Parathyroid adenoma (tissue), 2 donors: ENCODE measurements around the gene IFT43.

Experiments used
- H2AFZ ChIP-seq: fragments of 300-600 bp; sonication (generic); one replicate; pipeline ENCODE4 v1.7.0; 2017; ENCODE audit warnings: antibody characterized with exemption, mild to moderate bottlenecking
- H3K27ac ChIP-seq: fragments of 300-600 bp; sonication (generic); one replicate; pipeline ENCODE4 v1.7.0; 2017
- H3K27me3 ChIP-seq: fragments of 300-600 bp; sonication (generic); one replicate; pipeline ENCODE4 v1.7.0; 2017; ENCODE audit warnings: low read length; ENCODE audit not compliant: control insufficient read depth, insufficient read depth
- H3K36me3 ChIP-seq: fragments of 300-600 bp; sonication (generic); one replicate; pipeline ENCODE4 v1.7.0; 2017; ENCODE audit warnings: low read length; ENCODE audit not compliant: control insufficient read depth, insufficient read depth
- H3K4me1 ChIP-seq: fragments of 300-600 bp; sonication (generic); one replicate; pipeline ENCODE4 v1.7.0; 2017; ENCODE audit warnings: control low read depth
- H3K4me2 ChIP-seq: fragments of 300-600 bp; sonication (generic); one replicate; pipeline ENCODE4 v1.7.0; 2017; ENCODE audit warnings: low read length
- H3K4me3 ChIP-seq: fragments of 300-600 bp; sonication (generic); one replicate; pipeline ENCODE4 v1.7.0; 2017; ENCODE audit warnings: low read depth, low read length
- H3K79me2 ChIP-seq: fragments of 300-600 bp; sonication (generic); one replicate; pipeline ENCODE4 v1.7.0; 2017; ENCODE audit warnings: control low read depth
- H3K9ac ChIP-seq: fragments of 300-600 bp; sonication (generic); one replicate; pipeline ENCODE4 v1.7.0; 2017; ENCODE audit warnings: mild to moderate bottlenecking
- H3K9me3 ChIP-seq: fragments of 300-600 bp; sonication (generic); one replicate; pipeline ENCODE4 v1.7.0; 2017; ENCODE audit warnings: low read length; ENCODE audit not compliant: control insufficient read depth
- CTCF ChIP-seq: fragments of 300-600 bp; sonication (generic); IDR thresholded peaks from one replicate; pipeline ENCODE4 v1.7.0; 2017; ENCODE audit warnings: antibody characterized with exemption, mild to moderate bottlenecking
- donor health status: primary hyperparathyroidism.

IFT43 gene

GRCh38 chr14:76090616-76091391 is 105.2 kb downstream of the IFT43 start:
- H2AFZ ChIP-seq: no peak overlapping the region
- H3K36me3 ChIP-seq: no peaks in the 10 kb centered on the region
- H3K4me3 ChIP-seq: no peak overlapping the region
- H3K27me3 ChIP-seq: no peaks in the 10 kb centered on the region
- H3K79me2 ChIP-seq: no peaks in the 10 kb centered on the region
- H3K9ac ChIP-seq: no peak overlapping the region
- TF ChIP-seq CTCF: no peak
- H3K4me2 ChIP-seq: no peak overlapping the region
- no peak overlapping the region for H3K27ac ChIP-seq
- H3K4me1 ChIP-seq: no peaks in the 10 kb centered on the region
- no peaks in the 10 kb centered on the region for H3K9me3 ChIP-seq

- no peak for TF ChIP-seq CTCF
These were observed 107.5 kb downstream of the IFT43 start for GRCh38 chr14:76093077-76093476.

GRCh38 chr14:76096257-76096656 is 110.7 kb downstream of the IFT43 start:
- Histone ChIP-seq H3K9ac (no peak overlapping the region), H3K4me1 (no peaks in the 10 kb centered on the region)
- TF ChIP-seq CTCF: no peak

More at GRCh38 chr14:76093077-76093476, 107.5 kb downstream of the IFT43 start:
- H3K27ac ChIP-seq: no peak overlapping the region
- no peaks in the 10 kb centered on the region for H3K79me2 ChIP-seq
- no peaks in the 10 kb centered on the region for H3K36me3 ChIP-seq
- no peak overlapping the region for H2AFZ ChIP-seq
- no peaks in the 10 kb centered on the region for H3K9me3 ChIP-seq
- H3K4me3 ChIP-seq: no peak overlapping the region
- H3K9ac ChIP-seq: no peak overlapping the region
- no peaks in the 10 kb centered on the region for H3K4me1 ChIP-seq
- H3K4me2 ChIP-seq: no peak overlapping the region
- no peaks in the 10 kb centered on the region for H3K27me3 ChIP-seq

GRCh38 chr14:76097547-76097946 is 112.0 kb downstream of the IFT43 start:
- H3K36me3 ChIP-seq: no peaks in the 10 kb centered on the region
- no peaks in the 10 kb centered on the region for H3K9me3 ChIP-seq
- H3K4me3 ChIP-seq: no peak overlapping the region
- no peaks in the 10 kb centered on the region for H3K27me3 ChIP-seq
- H3K9ac ChIP-seq: no peak overlapping the region
- no peaks in the 10 kb centered on the region for H3K4me1 ChIP-seq
- no peak overlapping the region for H2AFZ ChIP-seq
- no peak overlapping the region for H3K4me2 ChIP-seq
- TF ChIP-seq CTCF: no peak
- H3K27ac ChIP-seq: no peak overlapping the region
- H3K79me2 ChIP-seq: no peaks in the 10 kb centered on the region

More at GRCh38 chr14:76096257-76096656, 110.7 kb downstream of the IFT43 start:
- Histone ChIP-seq H3K4me2 (no peak overlapping the region), H3K36me3 (no peaks in the 10 kb centered on the region), H3K9me3 (no peaks in the 10 kb centered on the region), H3K27ac (no peak overlapping the region), H3K4me3 (no peak overlapping the region), H2AFZ (no peak overlapping the region), H3K27me3 (no peaks in the 10 kb centered on the region), H3K79me2 (no peaks in the 10 kb centered on the region)

- Histone ChIP-seq H3K9me3 (no peaks in the 10 kb centered on the region), H3K4me3 (no peak overlapping the region), H3K27me3 (no peaks in the 10 kb centered on the region), H3K79me2 (no peaks in the 10 kb centered on the region), H3K36me3 (no peaks in the 10 kb centered on the region), H3K4me2 (no peak overlapping the region), H3K27ac (no peak overlapping the region), H3K4me1 (no peaks in the 10 kb centered on the region), H3K9ac (no peak overlapping the region), H2AFZ (no peak overlapping the region)
- no peak for TF ChIP-seq CTCF
These were observed 112.5 kb downstream of the IFT43 start for GRCh38 chr14:76098047-76098446.
